Measurements from ENCODE around the gene ZNF503. TPM values are rescaled to one million over a fixed set of nuclear protein-coding genes. Genes with fewer than 3 reads are reported as not detected.
"Not testable (repeated sequence)": the region's sequence is repeated elsewhere in the genome, so short reads cannot be mapped to it uniquely, and the experiment has no call there.

ZNF503 gene
- total and polyA plus RNA-seq, 4 donors, result 6.4 to 32.2 (median 20.6) TPM

- DNase-seq (ENCODE audit: low read depth in 4 of 6, low spot score in 6 of 6), result peak in 1 of 6 donors; percentile 34
- not testable (repeated sequence) for H3K9me3 ChIP-seq (ENCODE audit: control insufficient read depth, insufficient read depth, low read length); H3K4me1 ChIP-seq (ENCODE audit: control insufficient read depth, insufficient read depth, low read length); H3K4me3 ChIP-seq (ENCODE audit: low read depth, low read length); H3K27me3 ChIP-seq (ENCODE audit: control insufficient read depth, insufficient read depth, low read length); H3K36me3 ChIP-seq (ENCODE audit: control insufficient read depth, insufficient read depth, low read length); H3K27ac ChIP-seq (ENCODE audit: low read depth, low read length)
- 83% methylated on average over 1 of the region's 8 CpGs for WGBS (ENCODE audit: insufficient coverage)
Observed at GRCh38 chr10:75359876-75360275, 41.7 kb downstream of the ZNF503 start.

GRCh38 chr10:75358835-75359421 is 42.6 kb downstream of the ZNF503 start:
- WGBS (ENCODE audit: insufficient coverage), result 92% methylated on average over 4 of the region's 6 CpGs
- no peak overlapping the region for H3K27ac ChIP-seq (ENCODE audit: low read depth, low read length)
- no peaks in the 10 kb centered on the region for H3K4me1 ChIP-seq (ENCODE audit: control insufficient read depth, insufficient read depth, low read length)
- no peaks in the 10 kb centered on the region for H3K9me3 ChIP-seq (ENCODE audit: control insufficient read depth, insufficient read depth, low read length)
- H3K36me3 ChIP-seq (ENCODE audit: control insufficient read depth, insufficient read depth, low read length), result no peaks in the 10 kb centered on the region
- no peaks in the 10 kb centered on the region for H3K27me3 ChIP-seq (ENCODE audit: control insufficient read depth, insufficient read depth, low read length)
- DNase-seq (ENCODE audit: low read depth in 4 of 6, low spot score in 6 of 6), result no peak
- no peak overlapping the region for H3K4me3 ChIP-seq (ENCODE audit: low read depth, low read length)

GRCh38 chr10:75358132-75358531 is 43.4 kb downstream of the ZNF503 start:
- peaks cover 3% of the 10 kb centered on the region for H3K4me1 ChIP-seq (ENCODE audit: control insufficient read depth, insufficient read depth, low read length)
- no peaks in the 10 kb centered on the region for H3K36me3 ChIP-seq (ENCODE audit: control insufficient read depth, insufficient read depth, low read length)
- peak in 1 of 6 donors; percentile 64 for DNase-seq (ENCODE audit: low read depth in 4 of 6, low spot score in 6 of 6)
- H3K4me3 ChIP-seq (ENCODE audit: low read depth, low read length), result no peak overlapping the region
- H3K9me3 ChIP-seq (ENCODE audit: control insufficient read depth, insufficient read depth, low read length), result no peaks in the 10 kb centered on the region
- no peak overlapping the region for H3K27ac ChIP-seq (ENCODE audit: low read depth, low read length)
- H3K27me3 ChIP-seq (ENCODE audit: control insufficient read depth, insufficient read depth, low read length), result no peaks in the 10 kb centered on the region
- 40% methylated on average over 1 of the region's 5 CpGs for WGBS (ENCODE audit: insufficient coverage)

GRCh38 chr10:75357500-75357899 is 44.1 kb downstream of the ZNF503 start:
- 100% methylated on average over 1 of the region's 4 CpGs for WGBS (ENCODE audit: insufficient coverage)

GRCh38 chr10:75356484-75356883 is 45.1 kb downstream of the ZNF503 start:
- no peak for DNase-seq (ENCODE audit: low read depth in 4 of 6, low spot score in 6 of 6)
- 75% methylated on average over 4 of the region's 6 CpGs for WGBS (ENCODE audit: insufficient coverage)
- Histone ChIP-seq H3K27ac (ENCODE audit: low read depth, low read length) (no peak overlapping the region), H3K4me3 (ENCODE audit: low read depth, low read length) (no peak overlapping the region), H3K4me1 (ENCODE audit: control insufficient read depth, insufficient read depth, low read length) (peaks cover 5% of the 10 kb centered on the region), H3K36me3 (ENCODE audit: control insufficient read depth, insufficient read depth, low read length) (no peaks in the 10 kb centered on the region), H3K9me3 (ENCODE audit: control insufficient read depth, insufficient read depth, low read length) (no peaks in the 10 kb centered on the region), H3K27me3 (ENCODE audit: control insufficient read depth, insufficient read depth, low read length) (no peaks in the 10 kb centered on the region)

More at GRCh38 chr10:75357500-75357899, 44.1 kb downstream of the ZNF503 start:
- no peak overlapping the region for H3K4me3 ChIP-seq (ENCODE audit: low read depth, low read length)
- H3K9me3 ChIP-seq (ENCODE audit: control insufficient read depth, insufficient read depth, low read length), result no peaks in the 10 kb centered on the region
- H3K27me3 ChIP-seq (ENCODE audit: control insufficient read depth, insufficient read depth, low read length), result no peaks in the 10 kb centered on the region
- no peak overlapping the region for H3K27ac ChIP-seq (ENCODE audit: low read depth, low read length)
- no peaks in the 10 kb centered on the region for H3K36me3 ChIP-seq (ENCODE audit: control insufficient read depth, insufficient read depth, low read length)
- peaks cover 5% of the 10 kb centered on the region for H3K4me1 ChIP-seq (ENCODE audit: control insufficient read depth, insufficient read depth, low read length)
- DNase-seq (ENCODE audit: low read depth in 4 of 6, low spot score in 6 of 6), result no peak

DNA sequence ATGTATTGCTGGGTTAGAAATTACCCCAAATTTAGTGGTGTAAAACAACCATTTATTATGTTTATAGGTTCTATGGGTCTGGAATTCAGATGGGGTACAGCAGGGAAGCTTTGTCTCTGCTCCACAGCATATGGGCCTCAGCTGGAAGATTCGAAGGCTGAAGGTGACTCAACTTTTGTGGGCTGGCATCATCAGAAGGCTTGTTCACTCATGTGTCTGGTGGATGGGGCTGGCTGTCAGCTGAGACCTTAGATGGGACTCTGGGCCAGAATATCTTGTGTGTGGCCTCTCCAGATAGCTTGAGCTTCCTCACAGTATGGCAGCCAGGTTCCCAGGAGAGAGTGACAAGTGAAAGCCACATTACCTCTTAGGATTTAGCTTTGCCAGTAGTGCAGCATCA is 45.9 kb downstream of the ZNF503 start:
- WGBS (ENCODE audit: insufficient coverage), result 89% methylated on average over 1 of the region's 1 CpG
- H3K36me3 ChIP-seq (ENCODE audit: control insufficient read depth, insufficient read depth, low read length), result no peaks in the 10 kb centered on the region
- no peak overlapping the region for H3K27ac ChIP-seq (ENCODE audit: low read depth, low read length)
- no peak overlapping the region for H3K4me3 ChIP-seq (ENCODE audit: low read depth, low read length)
- peaks cover 5% of the 10 kb centered on the region for H3K4me1 ChIP-seq (ENCODE audit: control insufficient read depth, insufficient read depth, low read length)
- DNase-seq (ENCODE audit: low read depth in 4 of 6, low spot score in 6 of 6), result no peak
- H3K27me3 ChIP-seq (ENCODE audit: control insufficient read depth, insufficient read depth, low read length), result no peaks in the 10 kb centered on the region
- no peaks in the 10 kb centered on the region for H3K9me3 ChIP-seq (ENCODE audit: control insufficient read depth, insufficient read depth, low read length)

DNA sequence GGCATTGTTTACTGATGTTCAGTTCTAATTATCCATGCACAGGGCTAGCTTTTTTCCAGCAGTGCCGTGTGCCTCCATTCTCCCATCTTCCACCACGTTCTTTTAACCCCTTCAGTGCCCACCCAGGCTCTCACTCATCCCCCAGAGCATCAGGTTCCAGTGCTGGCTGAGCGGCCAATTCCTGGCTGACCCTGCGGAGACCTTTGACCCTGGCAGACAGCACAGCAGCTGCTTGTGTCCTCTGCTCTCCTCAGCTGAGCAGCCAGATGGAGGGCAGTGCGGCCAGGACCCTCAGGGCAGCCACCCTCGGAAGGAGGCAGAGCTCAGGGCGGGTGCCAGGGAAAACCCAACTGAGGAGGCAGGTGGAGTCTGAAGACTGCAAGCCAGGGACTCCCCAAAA is 48.4 kb downstream of the ZNF503 start:
- WGBS (ENCODE audit: insufficient coverage), result 49% methylated on average over 7 of the region's 7 CpGs

DNA sequence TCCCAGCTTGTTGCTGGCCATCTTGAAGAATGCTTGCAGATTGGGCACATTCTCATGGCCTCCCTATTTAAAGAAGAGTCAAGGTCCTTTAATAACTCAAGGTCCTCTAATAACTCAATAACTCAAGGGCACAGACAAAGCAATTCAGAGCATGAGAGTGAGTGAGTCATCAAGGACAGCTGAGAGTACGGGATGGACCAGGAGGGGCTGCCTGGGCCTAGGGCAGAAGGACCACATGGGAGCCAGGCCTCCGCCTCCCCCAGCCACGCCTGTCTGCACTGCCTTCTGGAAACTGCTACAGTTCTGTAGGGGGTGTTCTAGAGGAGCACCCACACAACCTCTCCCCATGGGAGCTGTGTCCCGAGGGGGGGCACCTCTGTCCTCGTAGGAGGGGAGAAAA is 48.9 kb downstream of the ZNF503 start:
- H3K36me3 ChIP-seq (ENCODE audit: control insufficient read depth, insufficient read depth, low read length), result no peaks in the 10 kb centered on the region
- WGBS (ENCODE audit: insufficient coverage), result 77% methylated on average over 3 of the region's 5 CpGs
- peaks cover 5% of the 10 kb centered on the region for H3K4me1 ChIP-seq (ENCODE audit: control insufficient read depth, insufficient read depth, low read length)
- no peak overlapping the region for H3K27ac ChIP-seq (ENCODE audit: low read depth, low read length)
- no peaks in the 10 kb centered on the region for H3K9me3 ChIP-seq (ENCODE audit: control insufficient read depth, insufficient read depth, low read length)
- no peak overlapping the region for H3K4me3 ChIP-seq (ENCODE audit: low read depth, low read length)
- no peaks in the 10 kb centered on the region for H3K27me3 ChIP-seq (ENCODE audit: control insufficient read depth, insufficient read depth, low read length)
- no peak for DNase-seq (ENCODE audit: low read depth in 4 of 6, low spot score in 6 of 6)

More for the DNA sequence above, 48.4 kb downstream of the ZNF503 start:
- DNase-seq (ENCODE audit: low read depth in 4 of 6, low spot score in 6 of 6), result peak in 1 of 6 donors; percentile 54
- no peak overlapping the region for H3K4me3 ChIP-seq (ENCODE audit: low read depth, low read length)
- peaks cover 5% of the 10 kb centered on the region for H3K4me1 ChIP-seq (ENCODE audit: control insufficient read depth, insufficient read depth, low read length)
- no peaks in the 10 kb centered on the region for H3K36me3 ChIP-seq (ENCODE audit: control insufficient read depth, insufficient read depth, low read length)
- H3K27me3 ChIP-seq (ENCODE audit: control insufficient read depth, insufficient read depth, low read length), result no peaks in the 10 kb centered on the region
- no peaks in the 10 kb centered on the region for H3K9me3 ChIP-seq (ENCODE audit: control insufficient read depth, insufficient read depth, low read length)
- no peak overlapping the region for H3K27ac ChIP-seq (ENCODE audit: low read depth, low read length)

- no peaks in the 10 kb centered on the region for H3K27me3 ChIP-seq (ENCODE audit: control insufficient read depth, insufficient read depth, low read length)
- DNase-seq (ENCODE audit: low read depth in 4 of 6, low spot score in 6 of 6), result no peak
- H3K4me1 ChIP-seq (ENCODE audit: control insufficient read depth, insufficient read depth, low read length), result peaks cover 7% of the 10 kb centered on the region
- no peak overlapping the region for H3K27ac ChIP-seq (ENCODE audit: low read depth, low read length)
- no CpG with 5 or more reads among the region's 3 CpGs for WGBS (ENCODE audit: insufficient coverage)
- no peaks in the 10 kb centered on the region for H3K9me3 ChIP-seq (ENCODE audit: control insufficient read depth, insufficient read depth, low read length)
- H3K36me3 ChIP-seq (ENCODE audit: control insufficient read depth, insufficient read depth, low read length), result no peaks in the 10 kb centered on the region
- no peak overlapping the region for H3K4me3 ChIP-seq (ENCODE audit: low read depth, low read length)
Observed at GRCh38 chr10:75351637-75352036, 49.9 kb downstream of the ZNF503 start.

GRCh38 chr10:75350791-75351190 is 50.8 kb downstream of the ZNF503 start:
- Histone ChIP-seq H3K36me3 (ENCODE audit: control insufficient read depth, insufficient read depth, low read length) (no peaks in the 10 kb centered on the region), H3K27me3 (ENCODE audit: control insufficient read depth, insufficient read depth, low read length) (no peaks in the 10 kb centered on the region), H3K4me1 (ENCODE audit: control insufficient read depth, insufficient read depth, low read length) (peaks cover 7% of the 10 kb centered on the region), H3K4me3 (ENCODE audit: low read depth, low read length) (no peak overlapping the region), H3K27ac (ENCODE audit: low read depth, low read length) (no peak overlapping the region), H3K9me3 (ENCODE audit: control insufficient read depth, insufficient read depth, low read length) (no peaks in the 10 kb centered on the region)
- no peak for DNase-seq (ENCODE audit: low read depth in 4 of 6, low spot score in 6 of 6)
- 100% methylated on average over 2 of the region's 4 CpGs for WGBS (ENCODE audit: insufficient coverage)
